ENCODE measurements around the gene BANF2.
"Not testable (repeated sequence)": the region's sequence is repeated elsewhere in the genome, so short reads cannot be mapped to it uniquely, and the experiment has no call there.

The BANF2 gene

GRCh38 chr20:17683218-17684076, 16.3 kb upstream of the BANF2 start:
- DNase-seq: no peak

- DNase-seq: no peak
Measured at GRCh38 chr20:17684077-17684888, 15.5 kb upstream of the BANF2 start.

DNA sequence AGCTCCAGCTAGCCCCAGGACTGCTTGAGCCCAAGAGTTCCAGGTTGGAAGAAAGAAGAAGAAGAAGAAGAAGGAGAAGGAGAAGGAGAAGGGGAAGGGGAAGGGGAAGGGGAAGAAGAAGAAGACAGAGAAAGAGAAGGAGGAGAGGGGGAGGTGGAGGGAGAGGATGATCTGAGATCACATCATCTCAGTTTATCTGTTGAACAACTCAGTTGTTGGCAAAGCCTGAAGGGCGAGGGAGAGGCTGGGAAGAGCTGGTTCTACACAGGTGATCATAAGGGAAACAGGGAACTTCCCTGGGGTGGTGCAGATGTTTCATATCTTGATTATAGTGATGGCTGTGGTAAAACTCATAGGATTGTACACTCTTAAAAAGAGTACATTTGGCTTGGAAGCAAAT, 14.6 kb upstream of the BANF2 start:
- DNase-seq: no peak

DNA sequence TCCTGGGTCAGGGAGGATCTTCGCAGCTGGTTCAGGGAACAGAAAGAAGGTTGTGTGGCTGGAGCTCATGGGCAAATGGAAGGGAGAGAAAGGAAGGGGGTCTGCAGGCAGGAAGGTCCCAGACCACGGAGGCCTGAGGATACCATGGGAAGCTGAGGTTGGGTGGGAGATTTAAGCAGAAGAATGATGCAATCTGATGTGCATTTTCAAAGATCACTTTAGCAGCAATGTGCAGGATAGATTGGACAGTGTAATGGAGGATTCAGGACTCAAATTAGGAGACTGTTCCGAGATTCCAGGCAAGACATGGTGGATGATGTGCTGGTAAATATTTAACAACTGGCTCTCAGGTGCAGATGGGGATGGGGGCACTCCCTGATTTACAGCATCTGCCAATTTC, 12.0 kb upstream of the BANF2 start:
- no peak for DNase-seq

DNA sequence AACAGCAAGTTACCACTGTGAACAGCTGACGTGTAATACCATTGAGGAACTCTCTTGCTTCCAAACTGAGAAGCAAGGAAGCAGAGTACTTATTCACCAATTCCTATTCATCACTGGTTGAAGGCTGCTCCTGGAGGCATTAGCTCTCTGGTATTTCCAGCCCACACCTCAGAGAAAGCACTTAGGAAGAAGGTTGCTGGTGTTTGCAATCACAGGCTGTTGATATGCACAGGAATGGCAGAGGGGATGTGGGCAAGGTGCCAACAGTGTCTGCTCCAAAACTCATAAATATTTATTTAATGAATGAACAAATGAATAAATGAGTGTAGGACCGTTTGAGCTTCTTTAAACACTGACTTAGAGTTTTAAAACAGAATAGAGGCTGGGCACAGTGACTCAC, 10.8 kb upstream of the BANF2 start:
- DNase-seq: no peak

DNA sequence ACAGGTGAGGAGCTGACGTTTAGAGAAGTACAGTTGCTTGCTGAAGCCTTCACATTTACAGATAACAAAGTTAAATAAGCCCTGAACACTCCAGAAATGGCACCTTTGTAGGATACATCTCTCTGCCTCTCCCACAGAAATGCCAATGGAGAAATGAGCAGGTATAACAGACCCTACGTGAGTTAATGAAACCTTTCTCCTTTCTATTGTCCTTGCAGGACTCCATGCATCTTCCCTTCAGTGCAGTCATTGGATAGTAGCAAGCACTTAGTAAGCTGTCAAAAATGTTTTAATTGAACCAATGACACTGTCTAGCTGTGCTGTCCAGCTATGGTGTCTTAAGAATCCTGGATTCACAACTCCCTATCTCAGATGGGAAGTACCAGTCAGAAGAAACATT, 9.6 kb upstream of the BANF2 start:
- DNase-seq: no peak

DNA sequence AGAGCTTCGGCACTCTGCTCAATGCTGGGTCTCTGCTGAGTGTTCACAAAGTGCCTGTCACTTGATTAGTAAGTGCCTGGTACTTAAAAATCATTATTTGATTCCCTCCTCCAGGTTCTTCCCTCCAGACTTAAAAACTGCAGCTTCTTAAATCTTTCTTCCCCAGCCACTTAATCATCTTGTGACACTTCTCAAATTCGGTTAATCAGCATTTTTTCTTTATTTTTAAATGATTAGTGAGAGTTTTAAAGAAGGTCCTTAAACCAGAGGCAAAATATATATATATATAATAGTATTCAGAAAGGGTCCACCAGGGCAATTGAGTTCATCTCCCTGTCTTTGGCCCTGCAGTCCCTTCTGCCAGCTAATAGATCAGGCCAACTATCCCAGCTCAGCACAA, 8.0 kb upstream of the BANF2 start:
- DNase-seq: no peak

GRCh38 chr20:17693444-17694001, 6.2 kb upstream of the BANF2 start:
- DNase-seq: no peak

DNA sequence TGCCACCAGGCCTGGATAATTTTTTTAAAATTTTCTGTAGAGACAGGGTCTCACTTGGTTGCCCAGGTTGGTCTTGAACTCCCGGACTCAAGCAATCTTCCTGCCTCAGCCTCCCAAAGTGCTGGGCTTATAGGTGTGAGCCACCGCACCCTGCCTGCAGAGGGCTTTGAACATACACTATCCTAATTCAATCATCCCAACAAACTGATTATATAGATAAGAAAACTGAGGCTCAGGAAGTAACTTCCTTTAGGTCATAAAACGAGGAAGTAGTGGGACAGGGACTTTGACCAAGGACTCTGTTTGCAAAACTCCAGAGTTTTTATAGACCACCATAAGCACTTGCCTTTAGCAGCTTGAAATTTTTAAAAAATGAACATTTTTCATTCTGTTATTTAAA, 5.0 kb upstream of the BANF2 start:
- DNase-seq: no peak

GRCh38 chr20:17696287-17696686, 3.5 kb upstream of the BANF2 start:
- DNase-seq: no peak

- no peak for DNase-seq
Measured at GRCh38 chr20:17697171-17697570, 2.6 kb upstream of the BANF2 start.

GRCh38 chr20:17698384-17698783, 1.4 kb upstream of the BANF2 start:
- no peak for DNase-seq

DNA sequence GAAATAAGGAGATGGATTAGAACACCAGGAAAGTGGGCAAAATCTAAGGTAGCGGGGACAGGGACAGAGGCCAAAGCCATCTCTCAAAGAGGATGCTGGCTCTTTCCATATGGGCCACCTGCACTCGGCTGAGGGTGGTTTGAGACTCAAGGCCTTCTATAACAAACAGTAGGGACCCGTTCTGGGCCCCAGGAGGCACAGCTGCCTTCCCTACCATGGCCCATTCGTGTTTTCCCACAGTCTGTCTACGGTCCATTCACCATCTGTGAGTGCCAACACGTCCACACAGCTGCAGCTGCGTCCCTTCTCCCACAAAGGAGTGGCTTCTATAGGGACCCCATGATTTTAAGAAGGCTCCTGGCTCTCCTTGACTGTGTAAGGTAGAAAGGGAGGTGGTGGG, 871 bp downstream of the BANF2 start:
- no peak for DNase-seq

DNA sequence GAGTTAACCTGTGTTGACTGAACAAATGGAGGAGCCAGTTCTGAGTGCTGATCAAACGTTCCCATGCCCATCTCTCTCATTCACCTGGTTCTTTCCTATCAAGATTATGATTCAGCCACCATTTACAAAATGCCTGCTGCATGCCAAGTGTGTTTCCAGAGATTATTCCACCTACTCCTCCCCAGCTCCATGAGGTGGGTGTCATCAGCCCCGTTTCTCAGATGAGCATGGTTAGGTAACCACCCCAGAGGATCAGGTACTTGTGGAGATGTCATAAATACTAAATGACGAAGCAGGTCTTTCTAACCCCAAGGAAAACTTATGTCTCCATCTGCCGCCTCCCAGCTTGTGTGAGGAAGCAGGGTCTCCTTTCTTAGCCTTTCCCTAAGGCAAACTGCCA, 2.1 kb downstream of the BANF2 start:
- no peak for DNase-seq

DNA sequence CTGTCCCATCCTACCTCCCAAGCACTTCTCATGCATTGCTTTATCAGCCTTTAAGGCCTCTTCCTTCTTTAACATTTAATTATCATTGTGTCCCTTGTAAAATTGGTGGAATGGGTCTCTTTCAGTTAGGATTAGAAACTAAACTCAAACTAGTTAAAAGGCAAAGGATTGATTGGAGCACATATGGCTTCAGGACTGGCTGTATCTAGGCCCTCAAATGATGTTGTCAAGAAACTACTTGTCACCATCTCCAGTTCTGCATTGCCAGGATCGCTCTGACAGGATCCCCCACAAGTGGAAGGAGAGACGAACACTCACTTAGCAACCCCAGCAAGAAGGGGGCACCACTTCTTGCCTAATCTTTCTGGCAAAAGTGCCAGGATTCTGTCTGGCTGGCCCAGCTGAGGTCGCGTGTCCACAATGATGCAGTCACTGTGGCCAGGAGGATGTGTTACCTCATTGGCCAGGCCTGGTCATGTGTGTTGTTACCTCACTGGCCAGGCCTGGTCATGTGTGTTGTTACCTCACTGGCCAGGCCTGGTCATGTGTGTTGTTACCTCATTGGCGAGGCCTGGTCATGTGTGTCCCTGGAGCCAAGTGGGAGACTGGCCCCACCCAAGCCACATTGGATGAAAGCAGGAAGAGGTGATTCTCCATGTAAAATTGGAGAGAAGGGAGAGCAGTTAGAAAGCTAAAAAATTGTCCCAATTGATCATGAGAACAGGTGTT, 5.0 kb downstream of the BANF2 start:
- no peak for DNase-seq

GRCh38 chr20:17705916-17706315, 6.2 kb downstream of the BANF2 start:
- no peak for DNase-seq

GRCh38 chr20:17706632-17707031, 6.9 kb downstream of the BANF2 start:
- no peak for DNase-seq

- DNase-seq: not testable (repeated sequence)
Measured at GRCh38 chr20:17707951-17708350, 8.2 kb downstream of the BANF2 start.

GRCh38 chr20:17708675-17709360, 9.1 kb downstream of the BANF2 start:
- no peak for DNase-seq

- no peak for DNase-seq
Measured at GRCh38 chr20:17709361-17710293, 9.9 kb downstream of the BANF2 start.
